SU-DHL-6 (cell line): ENCODE measurements around the gene PHKA2.

Experiments
- EZH2phosphoT487 ChIP-seq: fragments of 200-600 bp; sonication (generic), shearing (Covaris generic); conservative IDR thresholded peaks from 2 replicates; pipeline ENCODE4 v1.6.1; 2018; ENCODE audit warnings: mild to moderate bottlenecking, antibody characterized with exemption, low read length, moderate library complexity, mixed read lengths
- TF ChIP-seq, protein P1 (sequence below): fragments of 200-600 bp; sonication (generic); IDR thresholded peaks from one replicate; pipeline ENCODE4 v1.5.1; 2017; ENCODE audit warnings: antibody characterized with exemption, mild to moderate bottlenecking, low read length, moderate library complexity; ENCODE audit not compliant: insufficient read depth, poor library complexity, severe bottlenecking

GRCh38 chrX:19007868-19008267, 24.0 kb upstream of the PHKA2 start:
- TF ChIP-seq, protein P1, sequence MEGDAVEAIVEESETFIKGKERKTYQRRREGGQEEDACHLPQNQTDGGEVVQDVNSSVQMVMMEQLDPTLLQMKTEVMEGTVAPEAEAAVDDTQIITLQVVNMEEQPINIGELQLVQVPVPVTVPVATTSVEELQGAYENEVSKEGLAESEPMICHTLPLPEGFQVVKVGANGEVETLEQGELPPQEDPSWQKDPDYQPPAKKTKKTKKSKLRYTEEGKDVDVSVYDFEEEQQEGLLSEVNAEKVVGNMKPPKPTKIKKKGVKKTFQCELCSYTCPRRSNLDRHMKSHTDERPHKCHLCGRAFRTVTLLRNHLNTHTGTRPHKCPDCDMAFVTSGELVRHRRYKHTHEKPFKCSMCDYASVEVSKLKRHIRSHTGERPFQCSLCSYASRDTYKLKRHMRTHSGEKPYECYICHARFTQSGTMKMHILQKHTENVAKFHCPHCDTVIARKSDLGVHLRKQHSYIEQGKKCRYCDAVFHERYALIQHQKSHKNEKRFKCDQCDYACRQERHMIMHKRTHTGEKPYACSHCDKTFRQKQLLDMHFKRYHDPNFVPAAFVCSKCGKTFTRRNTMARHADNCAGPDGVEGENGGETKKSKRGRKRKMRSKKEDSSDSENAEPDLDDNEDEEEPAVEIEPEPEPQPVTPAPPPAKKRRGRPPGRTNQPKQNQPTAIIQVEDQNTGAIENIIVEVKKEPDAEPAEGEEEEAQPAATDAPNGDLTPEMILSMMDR, result no peak
- TF ChIP-seq EZH2phosphoT487, result no peak
